Fibroblast of lung (primary cell): ENCODE data around the gene ZBTB7B. TPM values are rescaled to one million over a fixed set of nuclear protein-coding genes. Genes with fewer than 3 reads are reported as not detected.

ENCODE experiments used
- DNase-seq, 2 donors: peaks; one replicate each; pipeline versions ENCODE4 v3.0.0 to v3.0.0-alpha.2; 2010; ENCODE audit warnings: low read depth in 2 of 2
- H2AFZ ChIP-seq: 2 replicates; pipeline ENCODE4 v1.5.1; 2012; ENCODE audit warnings: low read length, control low read depth, inconsistent platforms
- H3K27ac ChIP-seq: 2 replicates; pipeline ENCODE4 v1.5.1; 2011; ENCODE audit warnings: low read length, control low read depth; ENCODE audit not compliant: insufficient read depth
- H3K27me3 ChIP-seq: 2 replicates; pipeline ENCODE4 v1.5.1; 2011; ENCODE audit warnings: mild to moderate bottlenecking, low read length; ENCODE audit not compliant: control insufficient read depth, insufficient read depth
- H3K36me3 ChIP-seq: 2 replicates; pipeline ENCODE4 v1.5.1; 2011; ENCODE audit warnings: low read length; ENCODE audit not compliant: control insufficient read depth, insufficient read depth
- H3K4me1 ChIP-seq: 2 replicates; pipeline ENCODE4 v1.5.1; 2011; ENCODE audit warnings: low read length; ENCODE audit not compliant: control insufficient read depth, insufficient read depth; ENCODE audit errors: extremely low read depth
- H3K4me2 ChIP-seq: 2 replicates; pipeline ENCODE4 v1.5.1; 2011; ENCODE audit warnings: low read length, control low read depth; ENCODE audit not compliant: insufficient read depth; ENCODE audit errors: extremely low read depth
- H3K4me3 ChIP-seq, 4 experiments: fragments of 200-600 bp in 1 of 4; sonication (generic) in 1 of 4; replicated peaks in 1 of 4; 2 replicates each; pipeline ENCODE4 v1.5.1; 2011 to 2016; ENCODE audit warnings: low read length in 4 of 4, low read depth in 3 of 4, mild to moderate bottlenecking in 3 of 4, control low read depth in 2 of 4, inconsistent platforms in 1 of 4, mixed read lengths in 1 of 4; ENCODE audit not compliant: insufficient read depth in 1 of 4; ENCODE audit errors: control extremely low read depth in 1 of 4
- H3K79me2 ChIP-seq: 2 replicates; pipeline ENCODE4 v1.5.1; 2012; ENCODE audit warnings: mild to moderate bottlenecking, low read length, inconsistent platforms; ENCODE audit not compliant: control insufficient read depth, insufficient read depth
- H3K9ac ChIP-seq: 2 replicates; pipeline ENCODE4 v1.5.1; 2011; ENCODE audit warnings: mild to moderate bottlenecking, low read length, control low read depth; ENCODE audit not compliant: insufficient read depth
- H3K9me3 ChIP-seq: 2 replicates; pipeline ENCODE4 v1.5.1; 2012; ENCODE audit warnings: low read depth, low read length; ENCODE audit not compliant: control insufficient read depth, insufficient read depth
- H4K20me1 ChIP-seq: 2 replicates; pipeline ENCODE4 v1.5.1; 2011; ENCODE audit warnings: low read length; ENCODE audit not compliant: control insufficient read depth, insufficient read depth; ENCODE audit errors: extremely low read depth
- CTCF ChIP-seq, 2 donors: IDR thresholded peaks in 1 of 2; conservative IDR thresholded peaks in 1 of 2; 1 replicate in 1 of 2; 2 replicates in 1 of 2; pipeline ENCODE4 v1.5.1; 2011 to 2012; ENCODE audit warnings: low read length in 2 of 2, control low read depth in 1 of 2, inconsistent platforms in 1 of 2, low read depth in 1 of 2, mild to moderate bottlenecking in 1 of 2
- EZH2 ChIP-seq: IDR thresholded peaks from 2 replicates; pipeline ENCODE4 v1.5.1; 2012; ENCODE audit warnings: low read length, control low read depth, mild to moderate bottlenecking; ENCODE audit errors: missing control alignments
- polyA plus RNA-seq, 2 donors: library from polyadenylated mRNA; depleted of rRNA in 1 of 2; stranded (reverse) in 1 of 2; unstranded in 1 of 2; fragments of >200 nt; gene quantifications; 2 replicates each; pipeline ENCODE4 v1.2.1, GENCODE V29; 2011 to 2012; ENCODE audit warnings: missing spikeins in 1 of 2
- total RNA-seq: library from RNA; depleted of rRNA; stranded (reverse); fragments of >200 nt; gene quantifications from 2 replicates; pipeline ENCODE4 v1.2.1, GENCODE V29; 2014

The ZBTB7B gene
- total and polyA plus RNA-seq, 2 donors (not counting 1 experiment from before 2014, with no cell fraction given) = 7.0 to 19.3 TPM

- Histone ChIP-seq H3K4me3 (no peak overlapping the region), H2AFZ (no peak overlapping the region), H3K79me2 (no peaks in the 10 kb centered on the region), H3K9ac (no peak overlapping the region), H3K9me3 (no peaks in the 10 kb centered on the region), H3K4me2 (no peak overlapping the region), H3K27ac (no peak overlapping the region), H4K20me1 (no peaks in the 10 kb centered on the region), H3K27me3 (no peaks in the 10 kb centered on the region), H3K36me3 (peaks cover 7% of the 10 kb centered on the region), H3K4me1 (peaks cover 6% of the 10 kb centered on the region)
- DNase-seq = no peak
- TF ChIP-seq EZH2 (no peak), CTCF (conservative IDR thresholded peaks at IDR 0.05 in 1 of 2, IDR thresholded peaks at IDR 0.05 in 1 of 2; ENCODE audit: low read depth in 1 of 2, low read length in 2 of 2) (no peak)
Observed at GRCh38 chr1:155057104-155057503, 54.5 kb downstream of the ZBTB7B start.

- no peak for TF ChIP-seq EZH2
- peak in 1 of 2 donors; percentile 7 for TF ChIP-seq CTCF (conservative IDR thresholded peaks at IDR 0.05 in 1 of 2, IDR thresholded peaks at IDR 0.05 in 1 of 2; ENCODE audit: low read depth in 1 of 2, low read length in 2 of 2)
- H3K9ac ChIP-seq = no peak overlapping the region
- H3K9me3 ChIP-seq = no peaks in the 10 kb centered on the region
- H3K36me3 ChIP-seq = peaks cover 7% of the 10 kb centered on the region
- H3K4me1 ChIP-seq = peaks cover 5% of the 10 kb centered on the region
- H3K4me3 ChIP-seq = no peak overlapping the region
- no peak overlapping the region for H3K4me2 ChIP-seq
- DNase-seq = no peak
- H3K79me2 ChIP-seq = no peaks in the 10 kb centered on the region
- H3K27me3 ChIP-seq = no peaks in the 10 kb centered on the region
- H2AFZ ChIP-seq = no peak overlapping the region
- H3K27ac ChIP-seq = no peak overlapping the region
- H4K20me1 ChIP-seq = no peaks in the 10 kb centered on the region
Observed at GRCh38 chr1:155057788-155058211, 55.2 kb downstream of the ZBTB7B start.

- no peak overlapping the region for H3K9ac ChIP-seq
- H3K9me3 ChIP-seq = no peaks in the 10 kb centered on the region
- no peak overlapping the region for H3K4me2 ChIP-seq
- DNase-seq = no peak
- no peaks in the 10 kb centered on the region for H3K27me3 ChIP-seq
- H3K79me2 ChIP-seq = no peaks in the 10 kb centered on the region
- no peak for TF ChIP-seq CTCF (conservative IDR thresholded peaks at IDR 0.05 in 1 of 2, IDR thresholded peaks at IDR 0.05 in 1 of 2; ENCODE audit: low read depth in 1 of 2, low read length in 2 of 2)
- no peak for TF ChIP-seq EZH2
- no peak overlapping the region for H3K27ac ChIP-seq
- H3K4me1 ChIP-seq = peaks cover 10% of the 10 kb centered on the region
- H2AFZ ChIP-seq = no peak overlapping the region
- H3K36me3 ChIP-seq = peaks cover 7% of the 10 kb centered on the region
- H4K20me1 ChIP-seq = no peaks in the 10 kb centered on the region
- no peak overlapping the region for H3K4me3 ChIP-seq
Observed at GRCh38 chr1:155060736-155061135, 58.1 kb downstream of the ZBTB7B start.
